ENCODE measurements around the gene CCNC.

- TF ChIP-seq NFIC (IDR thresholded peaks at IDR 0.05), result no peak
- TF ChIP-seq EGR1 (IDR thresholded peaks at IDR 0.05), result no peak
- no peak for TF ChIP-seq CREB1 (IDR thresholded peaks at IDR 0.05; ENCODE audit: low read depth)
- TF ChIP-seq EP300 (IDR thresholded peaks at IDR 0.05; ENCODE audit: borderline replicate concordance), result no peak
- TF ChIP-seq USF1 (IDR thresholded peaks at IDR 0.05), result no peak
- no peak for TF ChIP-seq TCF12 (IDR thresholded peaks at IDR 0.05; ENCODE audit: low read depth)
- TF ChIP-seq, protein P1, sequence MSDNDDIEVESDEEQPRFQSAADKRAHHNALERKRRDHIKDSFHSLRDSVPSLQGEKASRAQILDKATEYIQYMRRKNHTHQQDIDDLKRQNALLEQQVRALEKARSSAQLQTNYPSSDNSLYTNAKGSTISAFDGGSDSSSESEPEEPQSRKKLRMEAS (IDR thresholded peaks at IDR 0.05), result no peak
- no peak for TF ChIP-seq REST (IDR thresholded peaks at IDR 0.05; ENCODE audit: low read depth)
- TF ChIP-seq FOXM1 (IDR thresholded peaks at IDR 0.05; ENCODE audit: borderline replicate concordance, low read depth), result no peak
These were observed 56.4 kb downstream of the CCNC start for GRCh38 chr6:99512033-99512432.
